Activated CD8-positive, alpha-beta T cell treated with anti-CD3 and anti-CD28 coated beads for 36 hours (primary cell): Measurements from ENCODE around the gene ZNFX1. TPM values are rescaled to one million over a fixed set of nuclear protein-coding genes. Genes with fewer than 3 reads are reported as not detected.

Source experiments
- ATAC-seq: fragments of 200-7000 bp; cut with Tn5 transposase; one replicate; pipeline ENCODE4 v1.10.0; 2021; ENCODE audit warnings: mild to moderate bottlenecking, moderate library complexity
- CTCF ChIA-PET: fragments of 350-600 bp; sonication (Branson Sonifier 250); formaldehyde crosslinking; loops from one replicate; lab custom pipeline; 2021; ENCODE audit warnings: antibody characterized with exemption; lab: Charles Lee
- POLR2A ChIA-PET: fragments of 350-600 bp; sonication (Branson Sonifier 250); formaldehyde crosslinking; loops from one replicate; lab custom pipeline; 2021; ENCODE audit warnings: antibody characterized with exemption; lab: Charles Lee
- DNase-seq: peaks from one replicate; pipeline ENCODE4 v3.0.0-alpha.2; 2020
- H3K27ac Mint-ChIP-seq: one replicate; pipeline ENCODE4 v1.8.0; 2021; ENCODE audit warnings: mild to moderate bottlenecking, mixed read lengths
- H3K27me3 Mint-ChIP-seq: one replicate; pipeline ENCODE4 v1.8.0; 2021; ENCODE audit warnings: mixed read lengths
- H3K36me3 Mint-ChIP-seq: one replicate; pipeline ENCODE4 v1.8.0; 2021; ENCODE audit warnings: low read depth, mixed read lengths
- H3K4me1 Mint-ChIP-seq: one replicate; pipeline ENCODE4 v1.8.0; 2021; ENCODE audit warnings: low read depth, mixed read lengths
- H3K4me3 Mint-ChIP-seq: one replicate; pipeline ENCODE4 v1.8.0; 2021; ENCODE audit warnings: mild to moderate bottlenecking, moderate library complexity, mixed read lengths
- H3K9me3 Mint-ChIP-seq: one replicate; pipeline ENCODE4 v1.8.0; 2021; ENCODE audit warnings: mixed read lengths
- CTCF ChIP-seq: fragments of 200-600 bp; IDR thresholded peaks from one replicate; pipeline ENCODE4 v1.8.0; 2022; ENCODE audit warnings: antibody characterized with exemption, mild to moderate bottlenecking
- intact Hi-C: fragments of 100-400 bp; cut with micrococcal nuclease; formaldehyde crosslinking; loops from one replicate; pipeline ENCODE4 v1.10.0; 2022
- total RNA-seq, 2 experiments: library from RNA; stranded (reverse); gene quantifications; one replicate each; pipeline ENCODE4 v1.2.3, GENCODE V29; 2021

ZNFX1 gene
- total RNA-seq, 2 experiments from 2014 or later = 27.4 to 27.7 TPM

- no peak for TF ChIP-seq CTCF
- no peak overlapping the region for H3K4me3 Mint-ChIP-seq
- peak overlapping the region; percentile 44 for H3K27ac Mint-ChIP-seq
- peaks cover 9% of the 10 kb centered on the region for H3K36me3 Mint-ChIP-seq
- H3K27me3 Mint-ChIP-seq = peaks cover 1% of the 10 kb centered on the region
- peak; percentile 66 for ATAC-seq
- intact Hi-C loops = no loop called here
- H3K4me1 Mint-ChIP-seq = peaks cover 23% of the 10 kb centered on the region
- POLR2A ChIA-PET = interaction anchor here (1.8 to 2.3 kb wide), 3 partner anchors 8 to 30 kb away, joined by 6 to 11 read pairs (median 8); no protein-coding TSS in a partner anchor
- DNase-seq = no peak
- CTCF ChIA-PET = interaction anchor here (0.9 to 1.0 kb wide), 2 partner anchors 173 to 231 kb away, joined by 3 read pairs; no protein-coding TSS in a partner anchor
- peaks cover 11% of the 10 kb centered on the region for H3K9me3 Mint-ChIP-seq
Observed at GRCh38 chr20:49310705-49311104, 32.8 kb upstream of the ZNFX1 start.

GRCh38 chr20:49308875-49309274 is 31.0 kb upstream of the ZNFX1 start:
- Mint-ChIP-seq H3K9me3 (peaks cover 11% of the 10 kb centered on the region), H3K4me1 (peaks cover 26% of the 10 kb centered on the region), H3K27me3 (peaks cover 1% of the 10 kb centered on the region), H3K4me3 (no peak overlapping the region), H3K36me3 (peaks cover 9% of the 10 kb centered on the region), H3K27ac (no peak overlapping the region)
- DNase-seq (no peak), ATAC-seq (peak; percentile 39)
- intact Hi-C loops = no loop called here
- POLR2A ChIA-PET = interaction anchor here (1.0 to 2.3 kb wide), 3 partner anchors 16 to 27 kb away, joined by 3 to 11 read pairs (median 4); no protein-coding TSS in a partner anchor
- CTCF ChIA-PET = no interaction called here
- TF ChIP-seq CTCF = no peak

GRCh38 chr20:49306903-49307620 is 29.2 kb upstream of the ZNFX1 start:
- Mint-ChIP-seq H3K4me3 (no peak overlapping the region), H3K27ac (no peak overlapping the region), H3K36me3 (peaks cover 9% of the 10 kb centered on the region), H3K4me1 (peaks cover 31% of the 10 kb centered on the region), H3K9me3 (peaks cover 11% of the 10 kb centered on the region), H3K27me3 (peaks cover 1% of the 10 kb centered on the region)
- CTCF ChIA-PET = no interaction called here
- intact Hi-C loops = no loop called here
- POLR2A ChIA-PET = interaction anchor here (0.6 to 1.6 kb wide), 2 partner anchors 20 to 371 kb away, joined by 3 to 10 read pairs; no protein-coding TSS in a partner anchor
- ATAC-seq (no peak), DNase-seq (no peak)
- no peak for TF ChIP-seq CTCF

- ChIA-PET POLR2A (interaction anchor here (0.5 to 4.8 kb wide), 9 partner anchors 11 to 162 kb away, joined by 3 to 28 read pairs (median 3); no protein-coding TSS in a partner anchor), CTCF (interaction anchor here (1.3 to 1.5 kb wide), 3 partner anchors 13 to 17 kb away, joined by 3 to 4 read pairs (median 3); no protein-coding TSS in a partner anchor)
- H3K4me1 Mint-ChIP-seq = peaks cover 8% of the 10 kb centered on the region
- intact Hi-C loops = no loop called here
- TF ChIP-seq CTCF = no peak
- ATAC-seq (no peak), DNase-seq (no peak)
- no peaks in the 10 kb centered on the region for H3K27me3 Mint-ChIP-seq
- no peak overlapping the region for H3K27ac Mint-ChIP-seq
- no peaks in the 10 kb centered on the region for H3K9me3 Mint-ChIP-seq
- no peak overlapping the region for H3K4me3 Mint-ChIP-seq
- no peaks in the 10 kb centered on the region for H3K36me3 Mint-ChIP-seq
Observed at GRCh38 chr20:49303065-49303552, 25.3 kb upstream of the ZNFX1 start.
